NB4 (cell line): ENCODE data around the gene NUAK1.

Experiments used
- MYC ChIP-seq: IDR thresholded peaks from 2 replicates; pipeline ENCODE4 v1.6.1; 2011; ENCODE audit warnings: low read depth, low read length
- POLR2A ChIP-seq: IDR thresholded peaks from 2 replicates; pipeline ENCODE4 v1.6.1; 2011; ENCODE audit warnings: mild to moderate bottlenecking; ENCODE audit not compliant: insufficient read length; ENCODE audit errors: extremely low read depth
- TF ChIP-seq, protein P1 (sequence below): IDR thresholded peaks from one replicate; pipeline ENCODE4 v1.5.1; 2012; ENCODE audit warnings: low read depth, low read length
- TF ChIP-seq, protein P2 (sequence below): IDR thresholded peaks from 2 replicates; pipeline ENCODE4 v1.6.1; 2011; ENCODE audit warnings: low read depth, low read length

DNA sequence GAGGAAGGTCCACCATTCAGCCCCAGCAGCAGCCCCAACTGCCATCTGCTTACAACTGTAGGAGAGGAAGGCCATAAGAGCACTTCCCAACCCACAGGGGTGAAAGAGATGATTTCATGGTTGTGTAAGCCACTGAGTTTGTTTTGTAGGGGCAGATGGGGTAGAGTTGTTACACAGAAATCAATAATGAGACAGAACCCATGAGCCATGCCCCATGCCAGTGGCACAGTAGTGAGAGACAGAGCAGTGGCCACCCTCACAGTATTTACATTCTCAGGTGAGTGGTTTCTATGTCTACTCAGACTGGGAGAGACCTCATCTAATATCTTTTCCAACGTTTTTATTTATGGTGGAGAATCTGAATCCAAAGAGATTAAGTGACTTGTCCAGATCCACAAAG lies 68.6 kb downstream of the NUAK1 start:
- TF ChIP-seq, protein P1, sequence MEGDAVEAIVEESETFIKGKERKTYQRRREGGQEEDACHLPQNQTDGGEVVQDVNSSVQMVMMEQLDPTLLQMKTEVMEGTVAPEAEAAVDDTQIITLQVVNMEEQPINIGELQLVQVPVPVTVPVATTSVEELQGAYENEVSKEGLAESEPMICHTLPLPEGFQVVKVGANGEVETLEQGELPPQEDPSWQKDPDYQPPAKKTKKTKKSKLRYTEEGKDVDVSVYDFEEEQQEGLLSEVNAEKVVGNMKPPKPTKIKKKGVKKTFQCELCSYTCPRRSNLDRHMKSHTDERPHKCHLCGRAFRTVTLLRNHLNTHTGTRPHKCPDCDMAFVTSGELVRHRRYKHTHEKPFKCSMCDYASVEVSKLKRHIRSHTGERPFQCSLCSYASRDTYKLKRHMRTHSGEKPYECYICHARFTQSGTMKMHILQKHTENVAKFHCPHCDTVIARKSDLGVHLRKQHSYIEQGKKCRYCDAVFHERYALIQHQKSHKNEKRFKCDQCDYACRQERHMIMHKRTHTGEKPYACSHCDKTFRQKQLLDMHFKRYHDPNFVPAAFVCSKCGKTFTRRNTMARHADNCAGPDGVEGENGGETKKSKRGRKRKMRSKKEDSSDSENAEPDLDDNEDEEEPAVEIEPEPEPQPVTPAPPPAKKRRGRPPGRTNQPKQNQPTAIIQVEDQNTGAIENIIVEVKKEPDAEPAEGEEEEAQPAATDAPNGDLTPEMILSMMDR, result no peak
- TF ChIP-seq POLR2A, result no peak
- TF ChIP-seq, protein P2, sequence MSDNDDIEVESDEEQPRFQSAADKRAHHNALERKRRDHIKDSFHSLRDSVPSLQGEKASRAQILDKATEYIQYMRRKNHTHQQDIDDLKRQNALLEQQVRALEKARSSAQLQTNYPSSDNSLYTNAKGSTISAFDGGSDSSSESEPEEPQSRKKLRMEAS, result no peak
- TF ChIP-seq MYC, result no peak
